Stimulated activated naive CD8-positive, alpha-beta T cell treated with anti-CD3 and anti-CD28 coated beads, Interleukin-15, Interleukin-2, amounts not matched to agents 100 ng/mL and 50 ng/mL, for 24 hours (primary cell): ENCODE results near the gene AFAP1.

Source experiments
- H3K27ac Mint-ChIP-seq: one replicate; pipeline ENCODE4 v1.8.0; 2021; ENCODE audit warnings: mild to moderate bottlenecking, mixed read lengths
- H3K27me3 Mint-ChIP-seq: one replicate; pipeline ENCODE4 v1.8.0; 2021; ENCODE audit warnings: mixed read lengths
- H3K36me3 Mint-ChIP-seq: one replicate; pipeline ENCODE4 v1.8.0; 2021; ENCODE audit warnings: low read depth, mixed read lengths
- H3K4me1 Mint-ChIP-seq: one replicate; pipeline ENCODE4 v1.8.0; 2021; ENCODE audit warnings: low read depth, mixed read lengths
- H3K4me3 Mint-ChIP-seq: one replicate; pipeline ENCODE4 v1.8.0; 2021; ENCODE audit warnings: mild to moderate bottlenecking, mixed read lengths
- H3K9me3 Mint-ChIP-seq: one replicate; pipeline ENCODE4 v1.8.0; 2021; ENCODE audit warnings: mixed read lengths

The AFAP1 gene

GRCh38 chr4:7885216-7886006 lies 54.2 kb downstream of the AFAP1 start:
- H3K4me3 Mint-ChIP-seq: no peak overlapping the region
- H3K9me3 Mint-ChIP-seq: peaks cover 14% of the 10 kb centered on the region
- peaks cover 8% of the 10 kb centered on the region for H3K4me1 Mint-ChIP-seq
- no peak overlapping the region for H3K27ac Mint-ChIP-seq
- peaks cover 14% of the 10 kb centered on the region for H3K27me3 Mint-ChIP-seq
- H3K36me3 Mint-ChIP-seq: peaks cover 10% of the 10 kb centered on the region

DNA sequence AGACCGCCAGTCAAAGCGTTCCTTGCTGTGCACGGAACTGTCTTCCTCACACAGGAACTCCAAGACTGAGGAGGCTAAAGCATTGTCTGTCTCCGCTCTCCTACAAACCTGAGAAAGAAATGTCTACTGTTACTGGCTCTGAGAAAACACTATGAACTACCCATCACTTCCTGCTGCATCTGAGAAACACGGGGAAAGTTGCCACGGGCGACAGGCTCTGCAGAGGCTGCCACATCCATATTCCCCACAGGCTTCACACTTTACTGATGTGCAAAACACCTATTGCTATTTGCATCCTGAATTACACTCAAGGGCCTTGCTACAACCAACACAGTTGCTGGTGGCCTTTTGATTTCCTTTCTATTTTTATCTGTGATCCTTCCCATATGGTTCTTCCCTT lies 59.0 kb downstream of the AFAP1 start:
- H3K27ac Mint-ChIP-seq: no peak overlapping the region
- no peak overlapping the region for H3K4me3 Mint-ChIP-seq
- no peaks in the 10 kb centered on the region for H3K27me3 Mint-ChIP-seq
- H3K36me3 Mint-ChIP-seq: no peaks in the 10 kb centered on the region
- peaks cover 25% of the 10 kb centered on the region for H3K4me1 Mint-ChIP-seq
- no peaks in the 10 kb centered on the region for H3K9me3 Mint-ChIP-seq

GRCh38 chr4:7879127-7879526 lies 60.5 kb downstream of the AFAP1 start:
- no peak overlapping the region for H3K27ac Mint-ChIP-seq
- H3K36me3 Mint-ChIP-seq: no peaks in the 10 kb centered on the region
- peaks cover 27% of the 10 kb centered on the region for H3K4me1 Mint-ChIP-seq

DNA sequence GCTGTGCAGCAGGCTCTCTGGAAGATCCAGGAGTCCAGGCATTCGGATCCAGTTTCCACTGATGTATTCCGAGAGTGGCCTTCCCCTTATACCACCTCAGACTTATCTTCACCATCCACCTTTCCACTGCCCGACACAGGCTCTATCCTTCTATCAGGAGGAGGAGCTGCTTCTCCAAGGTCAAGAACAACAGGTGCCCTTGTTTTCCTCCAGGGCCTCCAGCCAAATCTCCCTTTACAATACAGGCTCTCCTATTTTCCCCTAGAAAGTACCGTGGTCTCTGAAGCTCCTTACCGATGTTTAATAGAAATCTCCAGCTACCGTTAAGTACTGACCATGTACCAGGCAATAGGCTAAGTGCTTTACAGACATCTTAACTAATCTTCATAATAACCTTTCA lies 61.3 kb downstream of the AFAP1 start:
- Mint-ChIP-seq H3K27me3 (no peaks in the 10 kb centered on the region), H3K9me3 (no peaks in the 10 kb centered on the region), H3K36me3 (no peaks in the 10 kb centered on the region), H3K4me3 (no peak overlapping the region), H3K4me1 (peaks cover 34% of the 10 kb centered on the region), H3K27ac (no peak overlapping the region)

More at GRCh38 chr4:7879127-7879526, 60.5 kb downstream of the AFAP1 start:
- H3K9me3 Mint-ChIP-seq: no peaks in the 10 kb centered on the region
- H3K4me3 Mint-ChIP-seq: no peak overlapping the region
- no peaks in the 10 kb centered on the region for H3K27me3 Mint-ChIP-seq

DNA sequence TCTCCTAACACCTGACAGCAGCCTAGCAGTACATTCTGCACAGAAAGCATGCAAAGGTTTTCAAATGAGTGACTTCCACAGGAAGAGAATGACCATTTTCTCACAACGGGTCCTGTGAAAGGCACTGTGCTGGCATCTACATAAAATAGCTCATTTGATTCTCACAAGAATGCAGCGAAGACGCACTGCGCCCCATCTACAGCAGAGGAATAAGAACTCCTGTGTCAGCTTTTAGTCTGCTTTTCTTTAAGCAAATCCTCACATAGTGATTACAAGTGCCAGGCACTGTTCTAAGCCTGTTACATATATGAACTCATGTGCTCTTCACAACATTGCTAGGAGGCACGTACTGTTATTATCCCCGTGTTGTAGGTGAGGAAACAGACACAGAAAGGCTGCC lies 62.5 kb downstream of the AFAP1 start:
- H3K4me3 Mint-ChIP-seq: peak overlapping the region; percentile 22

GRCh38 chr4:7876201-7876875 lies 63.3 kb downstream of the AFAP1 start:
- Mint-ChIP-seq H3K4me3 (peak overlapping the region; percentile 22), H3K9me3 (no peaks in the 10 kb centered on the region), H3K4me1 (peaks cover 30% of the 10 kb centered on the region), H3K36me3 (no peaks in the 10 kb centered on the region), H3K27me3 (no peaks in the 10 kb centered on the region), H3K27ac (peak overlapping the region; percentile 46)

More for the DNA sequence above, 62.5 kb downstream of the AFAP1 start:
- no peaks in the 10 kb centered on the region for H3K9me3 Mint-ChIP-seq
- H3K36me3 Mint-ChIP-seq: no peaks in the 10 kb centered on the region
- H3K27ac Mint-ChIP-seq: no peak overlapping the region
- peaks cover 30% of the 10 kb centered on the region for H3K4me1 Mint-ChIP-seq
- H3K27me3 Mint-ChIP-seq: no peaks in the 10 kb centered on the region

GRCh38 chr4:7874838-7875237 lies 64.8 kb downstream of the AFAP1 start:
- Mint-ChIP-seq H3K27ac (no peak overlapping the region), H3K4me1 (peaks cover 30% of the 10 kb centered on the region), H3K4me3 (no peak overlapping the region), H3K36me3 (peaks cover 5% of the 10 kb centered on the region), H3K27me3 (no peaks in the 10 kb centered on the region), H3K9me3 (no peaks in the 10 kb centered on the region)

DNA sequence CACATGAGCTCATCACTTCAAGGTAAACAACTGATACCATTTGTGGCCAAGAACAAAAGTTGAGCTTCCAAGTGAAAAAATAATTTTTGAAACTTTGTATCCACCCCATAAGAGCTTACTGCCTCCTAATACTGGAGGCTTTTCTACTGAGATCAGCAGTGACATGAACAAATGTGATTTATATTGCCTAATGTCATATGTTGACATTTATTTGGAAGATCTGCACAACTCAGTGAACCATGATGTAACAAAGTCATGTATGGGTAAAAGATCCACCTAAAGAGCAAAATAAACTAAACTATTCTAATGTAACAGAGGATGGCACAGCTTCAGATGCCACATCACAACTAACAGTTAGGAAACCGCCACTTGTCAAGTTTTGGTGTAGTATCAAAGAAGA lies 65.8 kb downstream of the AFAP1 start:
- H3K9me3 Mint-ChIP-seq: no peaks in the 10 kb centered on the region
- H3K4me1 Mint-ChIP-seq: peaks cover 30% of the 10 kb centered on the region
- no peak overlapping the region for H3K4me3 Mint-ChIP-seq
- H3K36me3 Mint-ChIP-seq: peaks cover 5% of the 10 kb centered on the region
- H3K27me3 Mint-ChIP-seq: no peaks in the 10 kb centered on the region
- no peak overlapping the region for H3K27ac Mint-ChIP-seq

DNA sequence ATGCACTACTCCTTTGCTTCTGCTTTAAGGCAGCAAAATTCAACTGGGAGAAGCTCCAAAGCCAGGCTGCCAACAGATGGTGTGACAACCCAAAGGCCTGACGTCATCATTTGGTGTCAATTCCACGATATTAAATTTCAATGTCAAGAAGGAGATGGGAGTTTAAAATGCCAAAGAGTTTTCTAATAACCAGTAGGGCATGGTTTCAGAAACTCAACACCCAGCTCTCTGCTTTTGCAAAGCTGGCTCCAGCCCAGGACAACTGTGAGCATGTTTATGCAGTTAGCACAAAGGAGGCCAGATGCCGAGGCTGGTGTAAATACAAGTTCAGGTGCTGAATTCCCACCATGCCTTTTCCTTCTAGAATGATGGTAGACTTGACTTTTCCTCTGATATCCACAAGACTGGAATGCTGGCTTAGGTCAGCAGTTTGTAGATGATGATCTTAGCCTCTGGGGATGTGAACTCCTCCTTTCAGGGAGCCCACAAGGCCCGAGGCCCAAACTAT lies 67.3 kb downstream of the AFAP1 start:
- no peaks in the 10 kb centered on the region for H3K27me3 Mint-ChIP-seq
- H3K27ac Mint-ChIP-seq: no peak overlapping the region
- no peak overlapping the region for H3K4me3 Mint-ChIP-seq
- H3K9me3 Mint-ChIP-seq: no peaks in the 10 kb centered on the region
- peaks cover 5% of the 10 kb centered on the region for H3K36me3 Mint-ChIP-seq
- peaks cover 35% of the 10 kb centered on the region for H3K4me1 Mint-ChIP-seq

- Mint-ChIP-seq H3K27ac (no peak overlapping the region), H3K4me3 (no peak overlapping the region), H3K27me3 (no peaks in the 10 kb centered on the region), H3K36me3 (peaks cover 7% of the 10 kb centered on the region), H3K9me3 (no peaks in the 10 kb centered on the region), H3K4me1 (peaks cover 27% of the 10 kb centered on the region)
Measured at GRCh38 chr4:7871356-7871755, 68.3 kb downstream of the AFAP1 start.

- H3K27me3 Mint-ChIP-seq: no peaks in the 10 kb centered on the region
- H3K27ac Mint-ChIP-seq: peak overlapping the region; percentile 65
- peaks cover 12% of the 10 kb centered on the region for H3K36me3 Mint-ChIP-seq
- H3K4me1 Mint-ChIP-seq: peaks cover 20% of the 10 kb centered on the region
- H3K9me3 Mint-ChIP-seq: peaks cover 4% of the 10 kb centered on the region
- no peak overlapping the region for H3K4me3 Mint-ChIP-seq
Measured at GRCh38 chr4:7868892-7869471, 70.7 kb downstream of the AFAP1 start.

GRCh38 chr4:7868436-7868775 lies 71.3 kb downstream of the AFAP1 start:
- Mint-ChIP-seq H3K9me3 (peaks cover 8% of the 10 kb centered on the region), H3K27me3 (no peaks in the 10 kb centered on the region), H3K4me1 (peaks cover 18% of the 10 kb centered on the region), H3K4me3 (no peak overlapping the region), H3K36me3 (peaks cover 17% of the 10 kb centered on the region), H3K27ac (no peak overlapping the region)

- Mint-ChIP-seq H3K36me3 (peaks cover 17% of the 10 kb centered on the region), H3K4me3 (no peak overlapping the region), H3K27ac (no peak overlapping the region), H3K4me1 (peaks cover 18% of the 10 kb centered on the region), H3K27me3 (no peaks in the 10 kb centered on the region), H3K9me3 (peaks cover 8% of the 10 kb centered on the region)
Measured at GRCh38 chr4:7867701-7868435, 71.8 kb downstream of the AFAP1 start.

DNA sequence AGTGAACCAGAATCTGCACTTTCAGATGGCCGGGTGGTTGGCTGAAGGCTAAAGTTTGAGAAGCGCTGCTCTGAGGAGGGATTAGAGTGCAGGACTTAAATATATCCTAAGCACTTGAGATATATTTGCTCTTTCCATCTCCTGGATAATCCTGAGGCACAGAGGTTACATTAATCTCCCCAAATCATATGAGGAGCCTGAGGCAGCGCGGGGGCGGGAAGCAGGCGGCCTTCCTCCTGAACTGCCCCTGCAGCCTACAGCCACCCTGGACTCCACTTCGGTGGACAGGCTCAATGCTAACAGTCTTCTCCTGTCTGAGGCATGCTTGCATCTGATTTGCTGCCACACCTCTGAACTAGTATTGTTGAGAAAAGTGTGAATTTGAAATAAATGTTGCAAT lies 72.5 kb downstream of the AFAP1 start:
- no peak overlapping the region for H3K27ac Mint-ChIP-seq
- H3K9me3 Mint-ChIP-seq: peaks cover 8% of the 10 kb centered on the region
- no peak overlapping the region for H3K4me3 Mint-ChIP-seq
- no peaks in the 10 kb centered on the region for H3K27me3 Mint-ChIP-seq
- peaks cover 18% of the 10 kb centered on the region for H3K4me1 Mint-ChIP-seq
- peaks cover 17% of the 10 kb centered on the region for H3K36me3 Mint-ChIP-seq

DNA sequence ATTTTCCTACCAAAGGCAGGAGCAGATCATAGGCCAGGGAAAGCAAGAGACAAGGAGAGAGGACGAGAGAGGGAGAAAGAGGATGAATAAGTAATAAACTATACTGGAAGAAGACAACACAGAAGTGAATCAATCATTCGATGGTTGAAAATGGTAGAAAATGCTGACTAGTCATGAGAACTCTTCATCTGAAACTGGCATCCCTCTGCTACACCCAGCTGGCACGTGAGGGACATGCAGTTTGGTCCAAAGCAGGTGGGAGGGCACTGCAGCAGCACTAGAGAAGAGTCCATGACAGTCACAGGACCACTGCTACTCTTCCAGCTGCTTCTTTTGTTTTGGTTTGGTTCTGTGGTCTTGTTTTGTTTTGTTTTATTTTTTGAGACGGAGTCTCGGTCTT lies 74.1 kb downstream of the AFAP1 start:
- no peaks in the 10 kb centered on the region for H3K27me3 Mint-ChIP-seq
- no peak overlapping the region for H3K4me3 Mint-ChIP-seq
- peaks cover 18% of the 10 kb centered on the region for H3K4me1 Mint-ChIP-seq
- peaks cover 12% of the 10 kb centered on the region for H3K36me3 Mint-ChIP-seq
- peaks cover 8% of the 10 kb centered on the region for H3K9me3 Mint-ChIP-seq
- no peak overlapping the region for H3K27ac Mint-ChIP-seq
